Breast epithelium (tissue), 4 donors: Measurements from ENCODE around the gene HMGN2. TPM values are rescaled to one million over a fixed set of nuclear protein-coding genes. Genes with fewer than 3 reads are reported as not detected.

Experiments used
- DNase-seq, 2 donors: peaks; one replicate each; pipeline ENCODE4 v3.0.0-alpha.2; 2019; ENCODE audit warnings: low spot score in 2 of 2
- H3K27ac ChIP-seq, 2 donors: fragments of 200-600 bp; sonication (generic) in 1 of 2; one replicate each; pipeline ENCODE4 v1.5.1; 2016 to 2019; ENCODE audit warnings: mild to moderate bottlenecking in 1 of 2
- H3K27me3 ChIP-seq, 2 donors: fragments of 200-600 bp; sonication (generic) in 1 of 2; one replicate each; pipeline versions ENCODE4 v1.5.1 to v1.6.0; 2017 to 2019; ENCODE audit warnings: control low read depth in 1 of 2, mild to moderate bottlenecking in 1 of 2
- H3K36me3 ChIP-seq: fragments of 200-600 bp; one replicate; pipeline ENCODE4 v1.5.1; 2019
- H3K4me1 ChIP-seq, 2 donors: fragments of 200-600 bp; sonication (generic); one replicate each; pipeline ENCODE4 v1.5.1; 2016 to 2019; ENCODE audit warnings: control low read depth in 1 of 2
- H3K4me3 ChIP-seq, 3 donors: fragments of 200-600 bp; sonication (generic); 1 replicate in 2 of 3; 2 replicates in 1 of 3; pipeline ENCODE4 v1.5.1; 2016 to 2019; ENCODE audit warnings: mild to moderate bottlenecking in 3 of 3, moderate library complexity in 2 of 3
- H3K9me3 ChIP-seq, 2 donors: fragments of 200-600 bp; sonication (generic) in 1 of 2; one replicate each; pipeline ENCODE4 v1.5.1; 2016 to 2019; ENCODE audit warnings: control low read depth in 1 of 2
- CTCF ChIP-seq, 3 donors: fragments of 450-650 bp; IDR thresholded peaks; one replicate each; pipeline ENCODE4 v1.5.1; 2016 to 2017; ENCODE audit warnings: antibody characterized with exemption in 3 of 3, mild to moderate bottlenecking in 3 of 3, moderate library complexity in 3 of 3
- POLR2A ChIP-seq: fragments of 450-650 bp; IDR thresholded peaks from one replicate; pipeline ENCODE4 v1.6.1; 2016; ENCODE audit warnings: antibody characterized with exemption, mild to moderate bottlenecking, moderate library complexity
- POLR2AphosphoS5 ChIP-seq, 3 donors: sonication (generic); formaldehyde crosslinking; IDR thresholded peaks; one replicate each; pipeline ENCODE4 v1.6.1; 2017; ENCODE audit warnings: antibody characterized with exemption in 3 of 3
- intact Hi-C: fragments of 100-400 bp; cut with DNase I; formaldehyde crosslinking; loops from one replicate; pipeline ENCODE4 v1.15.1; 2023; ENCODE audit warnings: low total_unique reads
- total RNA-seq, 3 donors: library from RNA; depleted of rRNA; stranded (reverse); fragments of >200 nt; gene quantifications; one replicate each; pipeline ENCODE4 v1.1.0, GENCODE V29; 2016

Gene HMGN2
- total RNA-seq, 3 donors from 2014 or later = 192 to 261 (median 204) TPM

- no peak for DNase-seq
- Histone ChIP-seq H3K4me3 (no peak overlapping the region), H3K27me3 (no peaks in the 10 kb centered on the region), H3K27ac (no peak overlapping the region), H3K4me1 (no peaks in the 10 kb centered on the region), H3K9me3 (no peaks in the 10 kb centered on the region), H3K36me3 (no peaks in the 10 kb centered on the region)
- TF ChIP-seq POLR2AphosphoS5 (IDR thresholded peaks at IDR 0.05) = no peak
- TF ChIP-seq POLR2A = no peak
- no peak for TF ChIP-seq CTCF (IDR thresholded peaks at IDR 0.05)
- intact Hi-C loops = no loop called here
Observed at GRCh38 chr1:26483980-26484379, 11.7 kb downstream of the HMGN2 start.

GRCh38 chr1:26490155-26490554, 17.9 kb downstream of the HMGN2 start:
- intact Hi-C loops = no loop called here
- Histone ChIP-seq H3K27me3 (no peaks in the 10 kb centered on the region), H3K4me3 (no peak overlapping the region), H3K27ac (no peak overlapping the region), H3K9me3 (no peaks in the 10 kb centered on the region), H3K36me3 (no peaks in the 10 kb centered on the region), H3K4me1 (no peaks in the 10 kb centered on the region)
- no peak for DNase-seq
- TF ChIP-seq CTCF (IDR thresholded peaks at IDR 0.05) = no peak
- no peak for TF ChIP-seq POLR2A
- no peak for TF ChIP-seq POLR2AphosphoS5 (IDR thresholded peaks at IDR 0.05)

- Histone ChIP-seq H3K9me3 (no peaks in the 10 kb centered on the region), H3K4me3 (no peak overlapping the region), H3K27me3 (no peaks in the 10 kb centered on the region), H3K36me3 (no peaks in the 10 kb centered on the region), H3K4me1 (no peaks in the 10 kb centered on the region), H3K27ac (no peak overlapping the region)
- TF ChIP-seq POLR2A = no peak
- no peak for TF ChIP-seq CTCF (IDR thresholded peaks at IDR 0.05)
- TF ChIP-seq POLR2AphosphoS5 (IDR thresholded peaks at IDR 0.05) = no peak
- intact Hi-C loops = no loop called here
- no peak for DNase-seq
Observed at GRCh38 chr1:26493267-26493666, 21.0 kb downstream of the HMGN2 start.

- TF ChIP-seq POLR2AphosphoS5 (IDR thresholded peaks at IDR 0.05) (no peak), POLR2A (no peak), CTCF (IDR thresholded peaks at IDR 0.05) (no peak)
- no peaks in the 10 kb centered on the region for H3K27me3 ChIP-seq
- no peaks in the 10 kb centered on the region for H3K9me3 ChIP-seq
- no peaks in the 10 kb centered on the region for H3K36me3 ChIP-seq
- H3K4me3 ChIP-seq = no peak overlapping the region
- intact Hi-C loops = no loop called here
- no peaks in the 10 kb centered on the region for H3K4me1 ChIP-seq
- no peak for DNase-seq
- H3K27ac ChIP-seq = no peak overlapping the region
Observed at GRCh38 chr1:26493938-26494337, 21.7 kb downstream of the HMGN2 start.

- TF ChIP-seq CTCF (IDR thresholded peaks at IDR 0.05) (no peak), POLR2A (no peak), POLR2AphosphoS5 (IDR thresholded peaks at IDR 0.05) (no peak)
- Histone ChIP-seq H3K27me3 (no peaks in the 10 kb centered on the region), H3K36me3 (no peaks in the 10 kb centered on the region), H3K9me3 (no peaks in the 10 kb centered on the region), H3K27ac (peak overlapping the region; percentile 17 to 20), H3K4me3 (no peak overlapping the region), H3K4me1 (no peaks in the 10 kb centered on the region)
- DNase-seq = peak in 1 of 2 donors; percentile 27
- intact Hi-C loops = no loop called here
Observed at GRCh38 chr1:26496861-26497260, 24.6 kb downstream of the HMGN2 start.
